HepG2 (cell line): ENCODE results near the gene TRIO. TPM values are rescaled to one million over a fixed set of nuclear protein-coding genes. Genes with fewer than 3 reads are reported as not detected.
"Not testable (repeated sequence)": the region's sequence is repeated elsewhere in the genome, so short reads cannot be mapped to it uniquely, and the experiment has no call there.

ENCODE experiments used
- ATAC-seq: fragments of 200-7000 bp; cut with Tn5 transposase; 3 replicates; pipeline ENCODE4 v1.9.1; 2020; ENCODE audit warnings: mild to moderate bottlenecking, moderate library complexity
- BruUV-seq: library from RNA; stranded (reverse); fragments of 400-500 nt; replicated peaks from 2 replicates; lab custom pipeline; 2021; lab: Mats Ljungman, UMichigan
- CTCF ChIA-PET: fragments of 300-600 bp; formaldehyde crosslinking; extraction: SDS; loops from one replicate; lab custom pipeline; 2021; ENCODE audit warnings: low total read pairs, inconsistent platforms, low intra/inter-chr PET ratio; lab: Yijun Ruan, JAX
- POLR2A ChIA-PET: fragments of 350-600 bp; sonication (Branson Sonifier 250); formaldehyde crosslinking; loops from one replicate; lab custom pipeline; 2020; ENCODE audit warnings: antibody characterized with exemption, inconsistent platforms; lab: Yijun Ruan, JAX
- DNase-seq: peaks from one replicate; pipeline ENCODE4 v3.0.0-alpha.2; 2015; ENCODE audit warnings: low spot score
- FAIRE-seq: peaks from 3 replicates; lab custom pipeline; 2011; peaks lifted over from hg19 to GRCh38; lab: Jason Lieb, UNC
- H2AFZ ChIP-seq: one replicate; pipeline ENCODE4 v1.6.1; 2011; ENCODE audit warnings: low read length, inconsistent platforms
- H3K27ac ChIP-seq: fragments of 300-600 bp; 3 replicates; pipeline ENCODE4 v1.8.0; 2011; ENCODE audit warnings: mixed run types, mild to moderate bottlenecking, mixed read lengths, low read length, inconsistent platforms; ENCODE audit not compliant: insufficient read depth; ENCODE audit errors: extremely low read length
- H3K27me3 ChIP-seq, 2 experiments: fragments of 200-600 bp in 1 of 2; 2 replicates in 1 of 2; 3 replicates in 1 of 2; pipeline versions ENCODE4 v1.6.0 to v1.8.0; 2011; ENCODE audit warnings: low read length in 2 of 2, mild to moderate bottlenecking in 2 of 2, moderate library complexity in 2 of 2, inconsistent platforms in 1 of 2; ENCODE audit not compliant: insufficient read depth in 2 of 2, control insufficient read depth in 1 of 2
- H3K36me3 ChIP-seq, 2 experiments: fragments of 200-600 bp in 1 of 2; replicated peaks in 1 of 2; 2 replicates in 1 of 2; 3 replicates in 1 of 2; pipeline versions ENCODE4 v1.5.1 to v1.8.0; 2011; ENCODE audit warnings: low read length in 2 of 2, inconsistent platforms in 1 of 2; ENCODE audit not compliant: insufficient read depth in 2 of 2, control insufficient read depth in 1 of 2
- H3K4me1 ChIP-seq: 2 replicates; pipeline ENCODE4 v1.5.1; 2012; ENCODE audit warnings: low read length, inconsistent platforms; ENCODE audit not compliant: insufficient read depth
- H3K4me2 ChIP-seq: 2 replicates; pipeline ENCODE4 v1.6.0; 2011; ENCODE audit warnings: low read depth, low read length, inconsistent platforms
- H3K4me3 ChIP-seq, 3 experiments: fragments of 200-600 bp in 1 of 3; sonication (generic), shearing (Covaris generic) in 1 of 3; replicated peaks in 1 of 3; 2 replicates each; pipeline ENCODE4 v1.5.1; 2011 to 2016; ENCODE audit warnings: low read length in 3 of 3, inconsistent platforms in 2 of 3, low read depth in 2 of 3, mild to moderate bottlenecking in 2 of 3, control low read depth in 1 of 3, mixed read lengths in 1 of 3; ENCODE audit not compliant: insufficient read depth in 1 of 3
- H3K79me2 ChIP-seq: one replicate; pipeline ENCODE4 v1.6.1; 2011; ENCODE audit warnings: low read length, inconsistent platforms; ENCODE audit not compliant: insufficient read depth
- H3K9ac ChIP-seq: 2 replicates; pipeline ENCODE4 v1.6.0; 2011; ENCODE audit warnings: mild to moderate bottlenecking, low read depth, low read length, inconsistent platforms; ENCODE audit not compliant: insufficient read depth
- H3K9me3 ChIP-seq: 2 replicates; pipeline ENCODE4 v1.5.1; 2012; ENCODE audit warnings: mild to moderate bottlenecking, low read length
- H4K20me1 ChIP-seq: 2 replicates; pipeline ENCODE4 v1.6.0; 2011; ENCODE audit warnings: inconsistent platforms, mild to moderate bottlenecking, low read length, moderate library complexity; ENCODE audit not compliant: insufficient read depth
- NONO ChIP-seq, 2 experiments: fragments of 450-650 bp in 1 of 2; sonication (generic) in 1 of 2; formaldehyde crosslinking in 1 of 2; IDR thresholded peaks in 1 of 2; conservative IDR thresholded peaks in 1 of 2; 2 replicates each; pipeline versions ENCODE4 v1.6.1 to v1.8.0; 2017 to 2022; ENCODE audit warnings: mild to moderate bottlenecking in 1 of 2, missing genetic modification reagents in 1 of 2, moderate library complexity in 1 of 2
- PCBP1 ChIP-seq: fragments of 200-400 bp; formaldehyde crosslinking; IDR thresholded peaks from 2 replicates; pipeline ENCODE4 v1.6.1; 2017; ENCODE audit warnings: mild to moderate bottlenecking, low read depth, low read length, borderline replicate concordance
- PRMT3 ChIP-seq: sonication (generic); formaldehyde crosslinking; IDR thresholded peaks from 2 replicates; pipeline ENCODE4 v1.8.1; 2022; ENCODE audit warnings: low read depth, mild to moderate bottlenecking, moderate library complexity, missing genetic modification reagents, borderline replicate concordance
- ZBTB7A ChIP-seq: sonication (generic); formaldehyde crosslinking; IDR thresholded peaks from 2 replicates; pipeline ENCODE4 v1.8.0; 2022; ENCODE audit warnings: mild to moderate bottlenecking, missing genetic modification reagents
- ZEB1 ChIP-seq: IDR thresholded peaks from 2 replicates; pipeline ENCODE4 v1.6.1; 2012; ENCODE audit warnings: mild to moderate bottlenecking, low read depth, inconsistent platforms; ENCODE audit not compliant: insufficient replicate concordance
- ZFP36L1 ChIP-seq: sonication (generic); formaldehyde crosslinking; IDR thresholded peaks from 2 replicates; pipeline ENCODE4 v1.8.0; 2022; ENCODE audit warnings: mild to moderate bottlenecking, missing genetic modification reagents, moderate library complexity
- ZNF263 ChIP-seq: sonication (generic); formaldehyde crosslinking; IDR thresholded peaks from 2 replicates; pipeline ENCODE4 v1.4.0; 2020; ENCODE audit warnings: missing genetic modification reagents
- ZNF547 ChIP-seq: sonication (generic); formaldehyde crosslinking; IDR thresholded peaks from 2 replicates; pipeline ENCODE4 v1.5.1; 2020; ENCODE audit warnings: mild to moderate bottlenecking, missing genetic modification reagents
- ZNF761 ChIP-seq: sonication (generic); formaldehyde crosslinking; conservative IDR thresholded peaks from 2 replicates; pipeline ENCODE4 v1.4.0; 2020; ENCODE audit warnings: mild to moderate bottlenecking, missing genetic modification reagents
- WGBS: methylation state at CpG from one replicate; pipeline ENCODE4 v1.1.6; 2017; ENCODE audit warnings: low lambda C conversion rate; 5-methylcytosine and 5-hydroxymethylcytosine counted together
- in situ Hi-C: cut with HindIII; loops from 2 replicates; pipeline ENCODE4 v1.10.0; 2017; ENCODE audit warnings: low pct_unique_long_range_greater_than_20kb; ENCODE audit not compliant: extremely low pct_ligation_motif_present
- intact Hi-C: fragments of 100-400 bp; cut with micrococcal nuclease; formaldehyde crosslinking; loops from one replicate; pipeline ENCODE4 v1.10.0; 2022; ENCODE audit not compliant: unreplicated experiment
- polyA plus RNA-seq, 8 experiments: library from polyadenylated mRNA; depleted of rRNA in 3 of 8; stranded (reverse) in 7 of 8; unstranded in 1 of 8; fragments of >200 nt; fragmentation: Illumina TruSeq in 4 of 8; extraction: Trizol in 4 of 8; gene quantifications; 2 replicates each; pipeline versions ENCODE4 v1.2.1 to v1.2.3, GENCODE V29; 2011 to 2016; ENCODE audit warnings: low read depth in 4 of 8, missing spikeins in 1 of 8, mixed read lengths in 1 of 8; ENCODE audit not compliant: insufficient read depth in 1 of 8
- total RNA-seq, 5 experiments: library from RNA; depleted of rRNA; stranded (reverse); fragments of >200 nt; fragmentation: Illumina TruSeq; extraction: Trizol; gene quantifications; 2 replicates each; pipeline ENCODE4 v1.2.3, GENCODE V29; 2016; ENCODE audit warnings: low read depth in 1 of 5

TRIO gene
- total and polyA plus RNA-seq, 2 of the 13 experiments (the other 11 are each of a cell fraction or from before 2014, with no cell fraction given), result 45.2 to 45.9 TPM

- no peak for FAIRE-seq
- intact Hi-C loops (no loop called here), in situ Hi-C loops (no loop called here)
- CTCF ChIA-PET, result no interaction called here
- Histone ChIP-seq H3K27ac (no peak overlapping the region), H3K9ac (no peak overlapping the region), H3K79me2 (no peaks in the 10 kb centered on the region), H3K36me3 (peaks cover 23 to 70% of the 10 kb centered on the region in 2 experiments), H4K20me1 (no peaks in the 10 kb centered on the region), H3K4me3 (no peak overlapping the region), H3K4me1 (no peaks in the 10 kb centered on the region), H3K9me3 (no peaks in the 10 kb centered on the region), H3K27me3 (no peaks in the 10 kb centered on the region), H3K4me2 (no peak overlapping the region), H2AFZ (no peak overlapping the region)
- no peak for ATAC-seq
- DNase-seq, result no peak
- no TSS peak for BruUV-seq
- POLR2A ChIA-PET, result no interaction called here
- WGBS, result 95% methylated on average over 1 of the region's 1 CpG
- no peak for TF ChIP-seq ZFP36L1
- no peak for TF ChIP-seq NONO (IDR thresholded peaks at IDR 0.05)
- TF ChIP-seq NONO (CRISPR knock-in tag; conservative IDR thresholded peaks at IDR 0.05), result no peak
- TF ChIP-seq ZEB1, result no peak
- no peak for TF ChIP-seq ZNF761 (CRISPR knock-in tag)
- no peak for TF ChIP-seq PCBP1
- no peak for TF ChIP-seq ZNF547 (CRISPR knock-in tag)
- no peak for TF ChIP-seq PRMT3 (CRISPR knock-in tag)
- TF ChIP-seq ZBTB7A (CRISPR knock-in tag), result no peak
- no peak for TF ChIP-seq ZNF263 (CRISPR knock-in tag)
These were observed 245.6 kb downstream of the TRIO start for GRCh38 chr5:14388741-14389140.

GRCh38 chr5:14392552-14392951 is 249.4 kb downstream of the TRIO start:
- POLR2A ChIA-PET, FAIRE-seq, ATAC-seq, BruUV-seq, H3K9ac ChIP-seq, H3K27ac ChIP-seq, intact Hi-C loops, H3K4me2 ChIP-seq, H3K4me1 ChIP-seq, H2AFZ ChIP-seq, in situ Hi-C loops, H3K9me3 ChIP-seq, H3K79me2 ChIP-seq, DNase-seq, H4K20me1 ChIP-seq, H3K27me3 ChIP-seq, CTCF ChIA-PET, H3K4me3 ChIP-seq: not testable (repeated sequence)
- WGBS, result 97% methylated on average over 10 of the region's 10 CpGs
- peaks cover 24 to 61% of the 10 kb centered on the region in 2 experiments for H3K36me3 ChIP-seq
